ENCODE results near the gene PADI3. TPM values are rescaled to one million over a fixed set of nuclear protein-coding genes. Genes with fewer than 3 reads are reported as not detected.

PADI3 gene
- total and polyA plus RNA-seq, 2 donors (not counting 3 experiments of a cell fraction or from before 2014, with no cell fraction given): not detected

DNA sequence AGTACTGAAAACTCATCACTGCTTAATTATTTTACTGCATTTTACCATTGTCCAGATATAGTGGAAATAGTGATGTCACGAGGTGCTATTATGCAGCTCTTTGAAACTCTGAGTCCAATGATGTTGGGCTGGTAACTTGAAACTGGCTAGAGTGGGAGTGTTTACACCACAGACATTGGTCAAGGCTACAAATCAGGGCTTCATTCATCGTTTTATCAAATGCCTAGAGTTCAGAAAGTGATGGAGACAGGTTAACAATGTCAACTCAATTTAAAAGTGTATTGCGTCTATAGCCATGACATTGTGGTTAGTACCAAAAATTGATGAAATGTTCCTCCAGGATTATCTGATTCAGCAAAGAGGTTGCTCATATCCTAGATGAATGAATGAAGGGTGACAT is 31.3 kb upstream of the PADI3 start:
- dilution Hi-C loops (cut with MboI; ENCODE audit: extremely low pct_ligation_motif_present, low sequenced_read_pairs): no loop called here

DNA sequence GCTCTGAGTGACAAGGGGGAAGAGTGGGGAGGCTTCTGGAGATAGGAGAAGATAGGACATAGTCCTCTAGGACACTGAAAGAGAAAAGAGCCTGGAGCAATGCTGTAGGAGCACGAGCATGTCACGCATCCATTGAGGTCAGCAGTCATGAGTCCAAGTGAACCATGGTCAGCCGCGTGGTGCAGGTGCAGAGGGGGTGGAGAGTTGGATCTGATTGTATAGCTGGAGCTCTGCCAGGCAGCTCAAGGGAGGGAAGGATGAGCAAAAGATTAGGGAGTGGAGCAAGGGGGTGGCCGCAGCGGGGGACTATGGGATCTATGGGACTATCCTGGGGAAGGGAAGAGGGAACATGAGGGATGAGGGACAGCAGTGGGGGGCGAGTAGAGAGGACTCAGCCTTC is 30.0 kb upstream of the PADI3 start:
- H4K20me1 ChIP-seq (replicated peaks; ENCODE audit: control insufficient read depth, extremely low read depth, insufficient read depth, low read length): no peaks in the 10 kb centered on the region
- no peak overlapping the region for H3K9ac ChIP-seq (replicated peaks; ENCODE audit: extremely low read depth, insufficient read depth, low read length)
- DNase-seq (ENCODE audit: low read depth, low spot score) (no peak), FAIRE-seq (no peak)
- no peak overlapping the region for H3K4me3 ChIP-seq (replicated peaks in 1 of 3; ENCODE audit: insufficient read depth in 1 of 3, low read depth in 1 of 3, low read length in 3 of 3)
- H3K27ac ChIP-seq (ENCODE audit: insufficient read depth, low read depth, low read length): no peak overlapping the region
- no peaks in the 10 kb centered on the region for H3K4me1 ChIP-seq (ENCODE audit: control insufficient read depth, extremely low read depth, insufficient read depth, low read length)
- dilution Hi-C loops (cut with MboI; ENCODE audit: extremely low pct_ligation_motif_present, low sequenced_read_pairs) (no loop called here), intact Hi-C loops (cut with micrococcal nuclease) (no loop called here)
- CTCF ChIA-PET: no interaction called here
- no TSS peak for BruUV-seq (replicated peaks)
- H3K36me3 ChIP-seq (ENCODE audit: control insufficient read depth in 2 of 2, extremely low read depth in 1 of 2, insufficient read depth in 2 of 2, low read length in 2 of 2): no peaks in the 10 kb centered on the region
- no peaks in the 10 kb centered on the region for H3K9me3 ChIP-seq (replicated peaks; ENCODE audit: control insufficient read depth, insufficient read depth, low read length)
- H2AFZ ChIP-seq (ENCODE audit: low read depth, low read length): no peak overlapping the region
- H3K4me2 ChIP-seq (ENCODE audit: insufficient read depth, low read length): no peak overlapping the region
- no peaks in the 10 kb centered on the region for H3K79me2 ChIP-seq (ENCODE audit: control insufficient read depth, insufficient read depth, low read length)
- no peak for TF ChIP-seq JUN (IDR thresholded peaks at IDR 0.05; ENCODE audit: borderline replicate concordance, insufficient read depth, insufficient read length, low read depth)
- TF ChIP-seq POLR2A (IDR thresholded peaks at IDR 0.05; ENCODE audit: low read depth, low read length): no peak
- no peaks in the 10 kb centered on the region for H3K9me1 ChIP-seq (replicated peaks; ENCODE audit: control insufficient read depth, extremely low read depth, insufficient read depth, low read length)
- H3K27me3 ChIP-seq (ENCODE audit: control insufficient read depth in 2 of 2, insufficient read depth in 2 of 2, low read length in 2 of 2): no peaks in the 10 kb centered on the region
- POLR2A ChIA-PET: no interaction called here

More for the DNA sequence above, 31.3 kb upstream of the PADI3 start:
- FAIRE-seq: no peak
- ChIA-PET POLR2A (no interaction called here), CTCF (interaction anchor here (2.0 kb wide), 1 partner anchor 92 kb away, joined by 4 read pairs; no protein-coding TSS in a partner anchor)
- Histone ChIP-seq H3K9me1 (replicated peaks; ENCODE audit: control insufficient read depth, extremely low read depth, insufficient read depth, low read length) (no peaks in the 10 kb centered on the region), H3K27ac (ENCODE audit: insufficient read depth, low read depth, low read length) (no peak overlapping the region), H3K36me3 (ENCODE audit: control insufficient read depth in 2 of 2, extremely low read depth in 1 of 2, insufficient read depth in 2 of 2, low read length in 2 of 2) (no peaks in the 10 kb centered on the region), H3K27me3 (ENCODE audit: control insufficient read depth in 2 of 2, insufficient read depth in 2 of 2, low read length in 2 of 2) (no peaks in the 10 kb centered on the region), H3K4me2 (ENCODE audit: insufficient read depth, low read length) (no peak overlapping the region), H3K79me2 (ENCODE audit: control insufficient read depth, insufficient read depth, low read length) (no peaks in the 10 kb centered on the region), H3K4me3 (replicated peaks in 1 of 3; ENCODE audit: insufficient read depth in 1 of 3, low read depth in 1 of 3, low read length in 3 of 3) (no peak overlapping the region), H4K20me1 (replicated peaks; ENCODE audit: control insufficient read depth, extremely low read depth, insufficient read depth, low read length) (no peaks in the 10 kb centered on the region), H3K9ac (replicated peaks; ENCODE audit: extremely low read depth, insufficient read depth, low read length) (no peak overlapping the region), H3K9me3 (replicated peaks; ENCODE audit: control insufficient read depth, insufficient read depth, low read length) (no peaks in the 10 kb centered on the region), H2AFZ (ENCODE audit: low read depth, low read length) (no peak overlapping the region), H3K4me1 (ENCODE audit: control insufficient read depth, extremely low read depth, insufficient read depth, low read length) (no peaks in the 10 kb centered on the region)
- DNase-seq (ENCODE audit: low read depth, low spot score): no peak
- BruUV-seq (replicated peaks): no TSS peak
- TF ChIP-seq, protein P1, sequence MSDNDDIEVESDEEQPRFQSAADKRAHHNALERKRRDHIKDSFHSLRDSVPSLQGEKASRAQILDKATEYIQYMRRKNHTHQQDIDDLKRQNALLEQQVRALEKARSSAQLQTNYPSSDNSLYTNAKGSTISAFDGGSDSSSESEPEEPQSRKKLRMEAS (IDR thresholded peaks at IDR 0.05; ENCODE audit: insufficient read depth, insufficient read length): no peak
- TF ChIP-seq EZH2 (IDR thresholded peaks at IDR 0.05; ENCODE audit: borderline replicate concordance, low read depth, low read length, severe bottlenecking) (no peak), POLR2A (IDR thresholded peaks at IDR 0.05; ENCODE audit: low read depth, low read length) (no peak), GATA2 (IDR thresholded peaks at IDR 0.05; ENCODE audit: insufficient read depth, insufficient read length, low read depth, low read length) (no peak)
- intact Hi-C loops (cut with micrococcal nuclease): no loop called here

Data from endothelial cell of umbilical vein (primary cell).